ENCODE data around the gene AKAIN1.

The AKAIN1 gene

GRCh38 chr18:5197032-5197434, at the start of gene AKAIN1:
AKAIN1 (minus strand) TSS chr18:5197257; CDS start chr18:5197053, 204 bp downstream.
- no peak within 1 kb of the TSS for H3K4me3 ChIP-seq (ENCODE audit: low read length)
- TF ChIP-seq ZNF274 (IDR thresholded peaks at IDR 0.05; ENCODE audit: low read depth, low read length), result no peak

GRCh38 chr18:5244941-5245340, 47.9 kb upstream of the AKAIN1 start:
- TF ChIP-seq ZNF274 (IDR thresholded peaks at IDR 0.05; ENCODE audit: low read depth, low read length), result no peak
- H3K4me3 ChIP-seq (ENCODE audit: low read length), result no peak overlapping the region

- H3K4me3 ChIP-seq (ENCODE audit: low read length), result no peak overlapping the region; the same call in 1 of the 2 replicates
Measured at GRCh38 chr18:5239447-5239846, 42.4 kb upstream of the AKAIN1 start.

GRCh38 chr18:5238371-5238976, 41.4 kb upstream of the AKAIN1 start:
- TF ChIP-seq ZNF274 (IDR thresholded peaks at IDR 0.05; ENCODE audit: low read depth, low read length), result no peak
- H3K4me3 ChIP-seq (ENCODE audit: low read length), result peak overlapping the region; percentile 79

More at GRCh38 chr18:5239447-5239846, 42.4 kb upstream of the AKAIN1 start:
- no peak for TF ChIP-seq ZNF274 (IDR thresholded peaks at IDR 0.05; ENCODE audit: low read depth, low read length)

GRCh38 chr18:5237723-5238370, 40.8 kb upstream of the AKAIN1 start:
- no peak for TF ChIP-seq ZNF274 (IDR thresholded peaks at IDR 0.05; ENCODE audit: low read depth, low read length)
- H3K4me3 ChIP-seq (ENCODE audit: low read length), result peak overlapping the region; percentile 79

GRCh38 chr18:5237083-5237722, 40.1 kb upstream of the AKAIN1 start:
- peak overlapping the region; percentile 79 for H3K4me3 ChIP-seq (ENCODE audit: low read length)
- TF ChIP-seq ZNF274 (IDR thresholded peaks at IDR 0.05; ENCODE audit: low read depth, low read length), result no peak

- no peak overlapping the region for H3K4me3 ChIP-seq (ENCODE audit: low read length)
- no peak for TF ChIP-seq ZNF274 (IDR thresholded peaks at IDR 0.05; ENCODE audit: low read depth, low read length)
Measured at GRCh38 chr18:5214583-5215351, 17.7 kb upstream of the AKAIN1 start.

- H3K4me3 ChIP-seq (ENCODE audit: low read length), result no peak overlapping the region
- no peak for TF ChIP-seq ZNF274 (IDR thresholded peaks at IDR 0.05; ENCODE audit: low read depth, low read length)
Measured at GRCh38 chr18:5207471-5208150, 10.6 kb upstream of the AKAIN1 start.

GRCh38 chr18:5198311-5198710, 1.3 kb upstream of the AKAIN1 start:
- no peak for TF ChIP-seq ZNF274 (IDR thresholded peaks at IDR 0.05; ENCODE audit: low read depth, low read length)
- no peak overlapping the region for H3K4me3 ChIP-seq (ENCODE audit: low read length)

GRCh38 chr18:5197461-5197860, 404 bp upstream of the AKAIN1 start:
- no peak overlapping the region for H3K4me3 ChIP-seq (ENCODE audit: low read length)
- no peak for TF ChIP-seq ZNF274 (IDR thresholded peaks at IDR 0.05; ENCODE audit: low read depth, low read length)

GRCh38 chr18:5196253-5197031, 615 bp downstream of the AKAIN1 start:
- no peak for TF ChIP-seq ZNF274 (IDR thresholded peaks at IDR 0.05; ENCODE audit: low read depth, low read length)
- no peak overlapping the region for H3K4me3 ChIP-seq (ENCODE audit: low read length)

GRCh38 chr18:5195656-5196055, 1.4 kb downstream of the AKAIN1 start:
- H3K4me3 ChIP-seq (ENCODE audit: low read length), result no peak overlapping the region

GRCh38 chr18:5180254-5180653, 16.8 kb downstream of the AKAIN1 start:
- no peak for TF ChIP-seq ZNF274 (IDR thresholded peaks at IDR 0.05; ENCODE audit: low read depth, low read length)
- H3K4me3 ChIP-seq (ENCODE audit: low read length), result no peak overlapping the region

More at GRCh38 chr18:5195656-5196055, 1.4 kb downstream of the AKAIN1 start:
- no peak for TF ChIP-seq ZNF274 (IDR thresholded peaks at IDR 0.05; ENCODE audit: low read depth, low read length)

Measured in GM08714 (cell line).